Mesenteric fat pad (tissue), 1 donor: ENCODE results near the gene ERBIN. TPM values are rescaled to one million over a fixed set of nuclear protein-coding genes. Genes with fewer than 3 reads are reported as not detected.
"Not testable (repeated sequence)": the region's sequence is repeated elsewhere in the genome, so short reads cannot be mapped to it uniquely, and the experiment has no call there.

Source experiments
- DNase-seq: peaks from one replicate; pipeline ENCODE4 v3.0.0-alpha.2; 2020; ENCODE audit warnings: low spot score
- total RNA-seq: library from RNA; stranded (reverse); fragmentation: NEBNext Ultra II Directional; extraction: Animal tissue kit (Norgen Biotek cat#: 25700); gene quantifications from one replicate; pipeline ENCODE4 v1.2.1, GENCODE V29; 2021
- donor health status: DM: yes; HTN: yes; CAD: no.

The ERBIN gene
- total RNA-seq, 1 donor from 2014 or later = 54.0 TPM

DNA sequence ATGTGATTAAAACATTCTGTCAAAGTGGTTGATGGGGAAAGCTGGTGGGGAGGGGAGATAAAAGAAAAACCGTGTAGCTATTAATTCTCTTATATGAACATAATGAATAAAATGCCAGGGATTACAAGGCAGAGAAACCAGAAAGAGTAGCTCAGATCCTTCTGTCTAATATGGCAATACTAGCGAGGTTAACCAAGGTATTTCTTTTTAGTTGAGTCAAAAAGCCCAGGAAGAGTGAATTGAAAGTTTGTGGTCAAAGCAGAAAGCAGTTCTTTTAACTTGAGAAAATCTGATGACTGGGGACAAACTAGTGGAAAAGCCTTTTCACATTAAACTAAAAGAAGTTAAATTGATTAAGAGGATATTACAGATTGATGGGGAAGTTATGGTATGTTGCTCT, 76.0 kb downstream of the ERBIN start:
- no peak for DNase-seq

DNA sequence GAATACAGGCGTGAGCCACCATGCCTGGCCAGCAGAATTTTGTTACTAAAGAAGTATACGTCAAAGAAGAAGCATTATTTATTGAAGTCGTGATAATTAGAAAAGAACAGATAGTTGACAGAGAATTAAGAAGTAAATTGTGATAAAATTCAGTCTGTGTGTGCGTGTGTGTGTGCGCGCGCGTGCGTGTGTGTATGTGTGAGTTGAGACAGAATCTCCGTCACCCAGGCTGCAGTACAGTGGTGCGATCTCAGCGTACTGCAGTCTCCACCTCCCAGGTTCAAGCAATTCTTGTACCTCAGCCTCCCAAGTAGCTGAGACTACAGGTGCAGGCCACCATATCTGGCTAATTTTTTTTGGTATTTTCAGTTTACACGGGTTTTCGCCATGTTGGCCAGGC, 77.8 kb downstream of the ERBIN start:
- DNase-seq = no peak

DNA sequence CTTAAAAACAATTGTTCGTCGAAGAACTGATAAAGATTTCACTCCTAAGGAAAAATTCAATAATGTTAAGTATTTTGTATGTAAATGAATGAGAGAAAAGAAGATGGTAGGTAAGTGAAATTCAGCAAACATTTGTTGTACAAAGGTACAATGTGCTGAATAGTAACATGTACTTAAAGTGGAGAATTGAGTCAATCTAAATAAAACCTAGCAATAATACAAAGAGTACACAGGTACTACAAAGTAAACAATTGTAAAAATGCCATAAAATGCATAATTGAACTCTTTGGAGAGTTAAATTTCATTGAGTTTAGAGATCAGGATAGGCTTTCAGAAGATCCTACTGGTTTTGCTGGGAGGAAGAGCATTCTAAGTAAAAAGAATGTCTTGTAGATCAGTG, 82.9 kb downstream of the ERBIN start:
- DNase-seq = no peak

DNA sequence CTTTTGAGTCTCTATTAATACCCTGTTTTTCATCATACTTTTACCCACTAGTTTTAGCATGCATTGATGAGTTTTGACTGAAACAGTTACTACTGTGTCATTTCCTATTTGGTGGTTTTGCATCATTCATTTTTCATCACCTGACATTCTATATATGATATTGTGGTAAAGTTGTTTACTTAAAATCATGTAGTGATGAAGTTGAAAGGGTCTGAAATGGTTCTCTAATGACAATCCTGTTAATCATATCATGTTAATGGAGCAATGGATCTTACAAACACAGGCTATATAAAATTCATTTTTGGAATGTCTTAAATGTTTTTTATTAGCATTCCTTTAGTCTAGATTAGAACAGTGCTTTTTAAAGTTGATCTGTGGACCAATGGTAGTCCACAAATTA, 84.1 kb downstream of the ERBIN start:
- no peak for DNase-seq

DNA sequence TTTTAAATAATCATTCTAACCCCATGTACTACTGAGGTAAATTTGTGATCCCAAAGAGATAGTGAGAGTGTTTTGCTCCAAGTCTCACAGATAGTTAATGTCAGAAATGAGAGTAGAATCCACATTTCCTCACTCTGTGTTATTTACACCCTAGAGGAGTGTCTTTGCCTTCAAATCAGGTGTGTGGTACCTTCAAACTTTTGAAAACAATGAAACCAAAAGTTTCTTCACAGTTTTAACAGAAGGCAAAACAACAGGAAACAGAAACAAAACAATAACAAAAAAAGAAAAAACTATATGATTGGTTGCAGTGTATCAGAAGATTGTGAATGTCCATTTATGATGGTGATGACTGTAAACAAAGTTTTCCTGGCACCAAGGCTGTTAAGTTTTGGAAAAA, 85.9 kb downstream of the ERBIN start:
- no peak for DNase-seq

DNA sequence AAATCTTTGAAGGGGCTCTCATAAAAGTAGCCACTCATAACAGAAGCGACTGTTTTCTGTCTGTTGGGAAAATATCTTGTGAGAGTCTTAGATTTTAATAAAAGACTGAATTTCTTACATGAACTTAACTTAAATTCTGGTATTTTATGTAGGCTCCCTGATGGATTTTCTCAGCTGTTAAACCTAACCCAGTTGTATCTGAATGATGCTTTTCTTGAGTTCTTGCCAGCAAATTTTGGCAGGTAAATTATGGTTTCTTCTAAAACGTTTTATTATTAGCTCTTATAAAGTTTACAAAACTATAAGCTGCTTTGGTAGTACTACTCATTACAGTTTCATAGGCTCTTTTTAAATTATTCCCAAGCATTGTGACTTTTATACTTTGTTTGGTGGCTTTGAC, 87.0 kb downstream of the ERBIN start:
- DNase-seq = no peak

DNA sequence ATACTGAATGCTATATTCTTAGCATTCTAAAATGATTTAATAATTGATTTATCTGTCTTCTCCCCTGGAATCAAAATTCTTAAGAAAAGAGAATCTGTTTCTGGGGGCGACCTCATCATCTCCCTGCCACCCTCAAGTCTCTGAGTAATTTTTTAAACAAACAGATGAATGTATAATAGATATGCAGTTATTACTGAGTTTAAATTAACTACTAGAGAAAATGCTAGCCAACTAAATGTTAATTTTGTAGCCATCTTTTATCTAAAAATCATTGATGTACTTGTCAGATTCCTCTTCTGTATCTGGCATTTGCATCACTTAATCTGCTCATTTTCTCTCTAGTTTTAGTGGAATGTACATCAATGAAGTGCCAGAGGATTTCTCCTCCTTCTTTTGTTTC, 87.5 kb downstream of the ERBIN start:
- no peak for DNase-seq

DNA sequence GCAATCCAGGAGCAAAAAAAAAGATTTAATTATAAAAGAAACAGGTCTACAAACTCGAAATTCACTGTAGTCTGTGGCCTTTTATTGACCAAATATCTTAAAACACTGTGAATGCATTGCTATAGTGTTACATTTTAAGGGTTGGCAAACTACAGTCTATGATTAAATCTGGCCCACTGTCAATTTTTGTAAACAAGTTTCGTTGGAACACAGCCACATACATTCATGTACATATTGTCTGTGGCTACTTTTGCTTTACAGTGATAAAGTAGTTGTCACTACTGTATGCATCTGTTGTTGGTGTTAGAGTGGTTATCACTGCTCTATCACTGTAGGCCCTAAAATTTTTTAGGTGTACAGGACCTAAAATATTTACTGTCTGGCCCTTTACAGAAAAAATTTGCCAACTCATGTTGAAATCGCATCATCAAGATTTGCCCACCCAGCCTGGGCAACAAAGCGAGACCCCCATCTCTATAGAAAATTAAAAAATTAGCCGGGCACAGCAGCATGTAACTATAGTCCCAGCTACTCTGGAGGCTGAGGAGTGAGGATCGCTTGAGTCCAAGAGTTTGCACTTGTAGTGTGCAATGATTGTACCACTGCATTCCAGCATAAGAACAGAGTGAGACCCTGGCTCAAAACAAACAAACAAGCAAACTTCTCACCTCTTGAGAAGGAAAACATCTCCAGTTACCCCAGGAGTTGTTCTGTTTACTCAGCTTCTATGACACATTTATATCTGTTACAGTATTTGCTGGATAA, 89.0 kb downstream of the ERBIN start:
- DNase-seq = no peak

DNA sequence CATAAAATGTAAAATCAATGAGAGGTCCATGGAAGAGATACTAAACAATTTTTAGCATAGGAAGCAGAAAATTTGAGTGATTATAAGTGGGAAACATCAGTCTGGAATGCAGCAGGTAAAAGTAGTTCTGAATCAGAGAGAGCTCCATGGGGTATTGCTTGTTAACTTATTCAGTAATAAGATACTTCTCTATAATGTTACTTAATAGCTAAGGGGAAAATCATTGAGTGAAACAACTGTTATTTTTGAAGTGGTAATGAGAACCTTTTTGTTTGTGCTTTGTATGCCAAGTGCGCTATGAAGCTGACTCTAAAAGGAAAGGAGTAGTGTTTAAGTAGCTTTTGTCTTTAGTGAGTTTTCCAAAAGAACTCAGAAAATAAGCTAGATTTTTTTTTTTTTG, 95.2 kb downstream of the ERBIN start:
- DNase-seq = no peak

DNA sequence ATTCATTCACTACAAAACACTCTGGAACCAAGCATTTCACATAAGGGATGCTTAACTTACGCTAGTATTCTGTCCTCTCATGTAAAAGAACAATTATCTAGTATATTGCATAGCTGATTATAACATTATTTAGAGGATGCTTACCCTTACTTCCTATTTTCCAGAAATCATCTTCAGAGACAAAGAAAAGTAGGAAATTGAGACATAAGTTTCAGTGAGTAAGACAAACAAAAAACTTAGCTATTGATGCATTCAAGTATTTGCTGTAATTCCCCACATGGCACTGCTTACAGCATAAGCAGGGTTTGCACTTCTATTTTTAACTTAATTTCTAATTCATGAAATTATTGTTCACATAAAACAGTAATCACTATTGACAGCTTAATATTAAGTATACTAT, 112.9 kb downstream of the ERBIN start:
- no peak for DNase-seq

DNA sequence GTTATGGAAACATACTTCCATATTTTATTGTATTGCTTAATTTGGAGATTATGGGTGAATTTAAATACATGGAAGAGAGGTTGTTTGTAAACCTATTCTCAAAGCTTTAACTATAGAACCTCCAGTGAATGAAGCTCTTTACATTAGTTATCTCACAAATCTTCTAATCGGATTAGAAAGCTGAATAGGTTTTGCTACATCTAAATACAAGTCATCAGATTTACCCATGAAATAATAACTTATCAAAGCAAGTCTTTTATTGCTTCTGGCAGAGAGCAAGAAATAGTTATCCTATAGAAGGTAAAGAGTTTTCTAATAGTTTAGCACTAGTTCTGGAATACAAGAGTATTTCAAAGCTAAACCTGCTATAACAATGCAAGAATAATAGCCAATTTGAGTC, 113.3 kb downstream of the ERBIN start:
- no peak for DNase-seq

DNA sequence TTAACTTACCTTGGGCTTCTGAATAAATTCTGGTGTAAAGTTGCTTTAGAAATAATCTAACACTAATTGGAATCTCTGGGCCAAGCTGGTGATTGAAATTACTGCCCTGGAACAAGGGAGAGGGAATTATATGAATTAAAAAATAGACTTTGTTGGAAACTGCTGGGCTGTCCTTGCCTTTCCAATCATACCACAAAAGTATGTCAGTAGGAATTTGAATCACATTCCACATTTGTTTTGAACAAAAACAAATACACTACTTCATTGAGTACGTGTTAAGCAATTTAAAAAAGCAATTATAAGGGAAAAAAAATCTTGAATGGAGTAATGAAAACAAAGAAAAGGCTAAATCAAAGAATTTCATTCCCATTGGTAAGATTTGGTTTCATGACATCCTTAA, 115.3 kb downstream of the ERBIN start:
- no peak for DNase-seq

DNA sequence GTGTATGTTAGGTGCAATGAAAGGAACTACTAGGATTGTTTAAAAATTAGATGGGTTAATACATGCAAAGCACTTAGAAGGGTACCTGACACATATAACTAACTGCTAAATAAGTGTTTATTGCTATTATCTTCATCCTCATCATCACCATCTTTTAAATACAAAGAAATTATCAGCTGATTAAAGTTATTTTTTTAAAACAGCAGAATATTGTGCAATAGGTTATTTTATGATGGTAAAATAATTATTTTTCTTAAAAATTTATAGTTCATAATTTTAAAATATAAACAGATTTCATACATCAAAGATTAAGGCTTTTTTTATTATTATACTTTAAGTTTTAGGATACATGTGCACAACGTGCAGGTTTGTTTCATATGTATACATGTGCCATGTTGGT, 130.9 kb downstream of the ERBIN start:
- DNase-seq = no peak

DNA sequence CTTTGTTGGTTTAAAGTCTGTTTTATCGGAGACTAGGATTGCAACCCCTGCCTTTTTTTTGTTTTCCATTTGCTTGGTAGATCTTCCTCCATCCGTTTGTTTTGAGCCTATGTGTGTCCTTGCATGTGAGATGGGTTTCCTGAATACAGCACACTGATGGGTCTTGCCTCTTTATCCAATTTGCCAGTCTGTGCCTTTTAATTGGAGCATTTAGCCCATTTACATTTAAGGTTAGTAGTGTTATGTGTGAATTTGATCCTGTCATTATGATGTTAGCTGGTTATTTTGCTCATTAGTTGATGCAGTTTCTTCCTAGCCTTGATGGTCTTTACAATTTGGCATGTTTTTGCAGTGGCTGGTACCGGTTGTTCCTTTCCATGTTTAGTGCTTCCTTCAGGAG, 134.9 kb downstream of the ERBIN start:
- DNase-seq = not testable (repeated sequence)

DNA sequence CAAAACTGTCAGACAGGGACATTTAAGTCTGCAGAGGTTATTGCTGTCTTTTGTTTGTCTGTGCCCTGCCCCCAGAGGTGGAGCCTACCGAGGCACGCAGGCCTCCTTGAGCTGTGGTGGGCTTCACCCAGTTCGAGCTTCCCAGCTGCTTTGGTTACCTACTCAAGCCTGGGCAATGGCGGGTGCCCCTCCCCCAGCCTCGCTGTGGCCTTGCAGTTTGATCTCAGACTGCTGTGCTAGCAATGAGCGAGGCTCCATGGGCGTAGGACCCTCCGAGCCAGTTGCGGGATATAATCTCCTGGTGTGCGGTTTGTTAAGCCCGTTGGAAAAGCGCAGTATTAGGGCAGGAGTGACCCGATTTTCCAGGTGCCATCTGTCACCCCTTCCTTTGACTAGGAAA, 136.7 kb downstream of the ERBIN start:
- DNase-seq = not testable (repeated sequence)

DNA sequence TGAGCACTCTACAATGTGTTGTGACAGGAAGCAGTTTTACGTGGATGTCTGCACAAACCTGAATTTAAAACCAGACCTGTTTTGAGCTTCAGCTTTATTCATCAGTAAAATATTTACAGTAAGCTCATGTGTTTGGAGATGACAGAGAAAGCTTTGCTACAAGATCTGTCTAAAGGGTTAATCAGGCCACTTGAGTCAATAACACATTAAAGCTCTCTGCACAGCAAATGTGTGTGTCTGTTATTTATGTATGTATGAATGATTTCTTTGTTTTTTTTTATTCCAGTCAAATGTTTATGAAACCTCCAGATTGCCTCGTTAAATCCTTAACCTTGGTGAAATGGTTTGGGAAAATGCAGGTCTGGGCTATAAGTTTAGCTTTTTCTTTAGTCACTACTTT, 140.5 kb downstream of the ERBIN start:
- no peak for DNase-seq

DNA sequence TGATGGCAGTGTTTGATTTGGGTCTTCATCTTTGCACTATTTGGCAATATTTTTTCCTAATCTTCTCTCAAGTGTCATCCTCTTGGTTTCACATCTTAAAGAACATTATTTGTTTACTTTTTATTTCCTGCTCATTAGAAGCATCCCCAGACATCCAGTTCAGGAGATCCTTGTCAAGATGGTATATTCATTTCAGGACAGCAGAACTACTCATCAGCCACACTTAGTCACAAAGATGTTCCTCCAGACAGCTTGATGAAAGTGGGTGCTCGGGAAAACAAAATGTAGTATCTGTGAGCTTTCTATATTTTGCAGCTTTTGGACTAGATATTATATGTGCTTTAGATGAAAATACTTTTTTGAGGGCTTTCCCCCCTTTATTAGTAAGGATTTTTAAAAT, 145.7 kb downstream of the ERBIN start:
- DNase-seq = no peak

DNA sequence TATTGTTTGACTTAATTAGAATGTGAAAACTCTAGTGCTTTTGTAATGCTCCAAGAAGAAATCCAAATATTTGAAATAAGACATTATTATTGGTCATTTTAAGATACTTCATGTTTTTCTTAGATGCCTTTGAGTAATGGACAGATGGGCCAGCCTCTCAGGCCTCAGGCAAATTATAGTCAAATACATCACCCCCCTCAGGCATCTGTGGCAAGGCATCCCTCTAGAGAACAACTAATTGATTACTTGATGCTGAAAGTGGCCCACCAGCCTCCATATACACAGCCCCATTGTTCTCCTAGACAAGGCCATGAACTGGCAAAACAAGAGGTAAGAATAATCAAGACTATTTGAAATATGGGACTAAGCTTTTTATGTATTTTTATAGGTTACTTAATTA, 148.5 kb downstream of the ERBIN start:
- no peak for DNase-seq

DNA sequence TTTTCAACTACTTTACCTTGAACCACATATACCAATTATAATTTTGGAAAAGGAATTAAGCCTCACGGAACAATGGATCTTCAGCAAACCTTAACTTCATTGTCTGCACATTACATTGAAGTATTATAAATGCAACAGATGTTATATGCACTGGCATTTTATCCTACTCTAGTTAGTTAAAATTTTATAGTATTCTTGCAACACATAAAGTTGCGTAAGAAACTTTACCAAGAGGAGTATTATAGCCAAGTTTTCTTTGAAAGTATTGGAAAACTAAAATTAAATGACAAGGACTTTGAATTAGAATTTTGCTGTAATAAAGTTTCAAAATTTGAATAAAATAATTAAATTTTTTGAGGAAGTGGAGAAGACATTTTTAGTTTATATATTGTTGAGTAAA, 154.3 kb downstream of the ERBIN start:
- no peak for DNase-seq

DNA sequence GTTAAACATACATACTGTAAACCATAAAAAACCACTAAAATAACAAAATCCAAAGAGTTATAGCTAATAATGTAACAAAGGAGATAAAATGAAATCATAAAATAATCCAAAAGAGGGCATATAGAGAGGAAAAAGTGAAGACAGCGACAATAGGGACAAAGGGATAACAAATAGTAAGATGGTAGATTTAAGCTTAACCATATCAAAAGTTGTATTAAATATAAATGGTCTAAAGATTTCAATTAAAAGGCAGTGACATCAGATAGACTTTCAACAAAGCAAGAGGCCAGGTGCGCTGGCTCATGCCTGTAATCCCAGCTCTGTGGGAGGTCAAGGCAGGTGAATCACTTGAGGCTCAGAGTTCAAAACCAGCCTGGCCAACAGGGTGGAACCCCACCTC, 163.0 kb downstream of the ERBIN start:
- no peak for DNase-seq

DNA sequence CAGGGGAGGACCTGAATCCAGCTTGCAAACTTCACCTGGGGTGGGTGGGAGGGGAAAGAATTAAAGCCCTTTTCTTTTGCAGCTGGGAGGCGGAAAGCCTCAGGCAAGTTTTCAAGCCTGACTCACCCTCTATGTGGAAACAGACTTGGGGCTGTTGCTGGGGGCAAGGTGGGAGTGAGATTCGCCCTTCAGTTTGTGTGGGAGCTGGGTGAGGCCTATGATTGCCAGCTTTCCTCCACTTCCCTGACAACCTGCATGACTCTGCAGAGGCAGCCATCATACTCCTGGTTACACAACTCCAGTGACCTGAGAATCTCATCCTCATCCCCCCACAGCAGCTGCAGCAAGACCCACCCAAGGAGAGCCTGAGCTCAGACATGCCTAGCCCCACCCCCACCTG, 174.5 kb downstream of the ERBIN start:
- no peak for DNase-seq

DNA sequence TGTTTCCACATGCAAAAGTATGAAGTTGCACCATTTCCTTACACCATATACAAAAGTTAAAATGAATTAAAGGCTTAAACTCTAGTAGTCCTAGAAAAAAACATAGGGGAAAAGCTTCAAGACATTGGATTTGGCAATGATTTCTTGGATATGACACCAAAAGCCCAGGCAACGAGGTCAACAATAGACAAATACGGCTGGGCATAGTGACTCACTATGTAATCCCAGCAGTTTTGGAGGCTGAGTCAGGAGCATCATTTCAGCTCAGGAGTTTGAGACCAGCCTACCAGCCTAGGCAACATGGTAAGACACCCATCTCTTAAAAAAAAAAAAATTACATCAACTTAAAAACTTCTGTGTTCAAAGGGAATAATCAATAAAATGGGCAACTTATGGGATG, 186.8 kb downstream of the ERBIN start:
- no peak for DNase-seq

DNA sequence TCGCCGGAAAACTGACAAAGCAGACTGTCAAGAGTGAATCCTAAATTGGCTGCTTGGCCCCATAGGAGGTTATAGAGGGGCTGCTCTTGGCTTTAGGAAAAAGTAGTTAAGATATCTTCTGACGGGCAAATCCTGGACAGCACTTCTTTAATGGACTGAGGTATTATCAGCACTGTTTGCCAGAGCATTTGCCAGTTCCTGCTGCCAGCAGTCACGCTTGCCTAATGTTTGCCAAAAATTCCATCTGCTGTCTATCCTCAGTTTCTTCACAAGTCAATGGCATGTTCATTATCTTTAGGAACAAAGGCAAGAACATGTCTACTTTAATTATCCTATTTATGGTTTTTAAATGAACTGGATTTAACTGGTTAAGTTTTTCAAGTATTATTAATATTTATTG, 191.9 kb downstream of the ERBIN start:
- DNase-seq = no peak
